HG02970 (cell line): ENCODE data around the gene FIBP.
A peak's percentile ranks its signal among the peaks of the same experiment; 100 is the strongest.

Source experiments
- ATAC-seq: cut with Tn5 transposase; IDR thresholded peaks from one replicate; pipeline ENCODE4 v1.9.1; 2021; ENCODE audit warnings: mild to moderate bottlenecking, moderate library complexity, moderate number of reproducible peaks; ENCODE audit not compliant: unreplicated experiment, low FRiP score

Gene FIBP

GRCh38 chr11:65891219-65892136 lies 3.2 kb upstream of the FIBP start:
- no peak for ATAC-seq

- ATAC-seq, result peak; percentile 50
These were observed 2.3 kb upstream of the FIBP start, which contains the start of gene CCDC85B for GRCh38 chr11:65890324-65891218. Gene CCDC85B (plus strand): TSS chr11:65890673. CDS start chr11:65890784, 111 bp downstream.

- no peak for ATAC-seq
These were observed 528 bp downstream of the FIBP start for GRCh38 chr11:65887723-65888162.

GRCh38 chr11:65886826-65887722 lies 1.2 kb downstream of the FIBP start:
- ATAC-seq, result no peak

- no peak for ATAC-seq
These were observed 2.3 kb downstream of the FIBP start for GRCh38 chr11:65885808-65886536.

GRCh38 chr11:65885231-65885630 lies 3.0 kb downstream of the FIBP start:
- ATAC-seq, result no peak

GRCh38 chr11:65884716-65885092 lies 3.6 kb downstream of the FIBP start:
- ATAC-seq, result no peak

GRCh38 chr11:65883786-65884715 lies 4.2 kb downstream of the FIBP start:
- no peak for ATAC-seq

GRCh38 chr11:65883058-65883761 lies 5.1 kb downstream of the FIBP start:
- no peak for ATAC-seq

- ATAC-seq, result no peak
These were observed 5.9 kb downstream of the FIBP start for GRCh38 chr11:65882120-65883057.

- no peak for ATAC-seq
These were observed 7.3 kb downstream of the FIBP start for GRCh38 chr11:65880844-65881421.

GRCh38 chr11:65880027-65880426 lies 8.2 kb downstream of the FIBP start:
- ATAC-seq, result no peak

- no peak for ATAC-seq
These were observed 8.7 kb downstream of the FIBP start, which contains the start of gene CTSW for GRCh38 chr11:65879617-65880016. Gene CTSW (plus strand): TSS chr11:65879837. CDS start chr11:65879855, 18 bp downstream.

- ATAC-seq, result peak; percentile 82
These were observed 14.7 kb downstream of the FIBP start for GRCh38 chr11:65873318-65874156.

GRCh38 chr11:65872586-65873317 lies 15.5 kb downstream of the FIBP start, which contains the start of gene EFEMP2:
Gene EFEMP2 (minus strand): TSS chr11:65872800. CDS start chr11:65872354, 446 bp downstream.
- no peak for ATAC-seq
